Measurements from ENCODE around the gene VMP1. TPM values are rescaled to one million over a fixed set of nuclear protein-coding genes. Genes with fewer than 3 reads are reported as not detected.
"Not testable (repeated sequence)": the region's sequence is repeated elsewhere in the genome, so short reads cannot be mapped to it uniquely, and the experiment has no call there.

Gene VMP1
- total RNA-seq, 1 donor from 2014 or later = 320 TPM

GRCh38 chr17:59853168-59853918 lies 145.9 kb downstream of the VMP1 start:
- intact Hi-C loops (cut with micrococcal nuclease) = no loop called here

- intact Hi-C loops (cut with micrococcal nuclease) = not testable (repeated sequence)
Observed at GRCh38 chr17:59853919-59854729, 146.7 kb downstream of the VMP1 start.

GRCh38 chr17:59856859-59857794 lies 149.7 kb downstream of the VMP1 start:
- intact Hi-C loops (cut with micrococcal nuclease) = no loop called here

- intact Hi-C loops (cut with micrococcal nuclease) = no loop called here
Observed at GRCh38 chr17:59858167-59858816, 150.8 kb downstream of the VMP1 start.

GRCh38 chr17:59858932-59859331 lies 151.5 kb downstream of the VMP1 start:
- intact Hi-C loops (cut with micrococcal nuclease) = loop anchor here (1.0 kb wide), 2 partner anchors 106 to 112 kb away; no protein-coding TSS in a partner anchor

GRCh38 chr17:59859444-59860025 lies 152.1 kb downstream of the VMP1 start:
- intact Hi-C loops (cut with micrococcal nuclease) = loop anchor here (1.0 kb wide), 2 partner anchors 106 to 112 kb away; no protein-coding TSS in a partner anchor

- intact Hi-C loops (cut with micrococcal nuclease) = no loop called here
Observed at GRCh38 chr17:59863616-59864015, 156.2 kb downstream of the VMP1 start.

- intact Hi-C loops (cut with micrococcal nuclease) = no loop called here
Observed at GRCh38 chr17:59869941-59870218, 162.4 kb downstream of the VMP1 start.

GRCh38 chr17:59870482-59870881 lies 163.0 kb downstream of the VMP1 start:
- intact Hi-C loops (cut with micrococcal nuclease) = no loop called here

- intact Hi-C loops (cut with micrococcal nuclease) = no loop called here
Observed at GRCh38 chr17:59872351-59872750, 164.9 kb downstream of the VMP1 start.

- intact Hi-C loops (cut with micrococcal nuclease) = not testable (repeated sequence)
Observed at GRCh38 chr17:59873414-59873813, 166.0 kb downstream of the VMP1 start.

- intact Hi-C loops (cut with micrococcal nuclease) = no loop called here
Observed at GRCh38 chr17:59874376-59874775, 166.9 kb downstream of the VMP1 start.

- intact Hi-C loops (cut with micrococcal nuclease) = no loop called here
Observed at GRCh38 chr17:59876107-59876506, 168.7 kb downstream of the VMP1 start.

- intact Hi-C loops (cut with micrococcal nuclease) = no loop called here
Observed at GRCh38 chr17:59877965-59878364, 170.5 kb downstream of the VMP1 start.

- intact Hi-C loops (cut with micrococcal nuclease) = no loop called here
Observed at GRCh38 chr17:59878624-59879023, 171.2 kb downstream of the VMP1 start.

- intact Hi-C loops (cut with micrococcal nuclease) = no loop called here
Observed at GRCh38 chr17:59884861-59885260, 177.4 kb downstream of the VMP1 start.

- intact Hi-C loops (cut with micrococcal nuclease) = no loop called here
Observed at GRCh38 chr17:59888145-59888750, 180.8 kb downstream of the VMP1 start.

- intact Hi-C loops (cut with micrococcal nuclease) = loop anchor here (5.0 to 10.0 kb wide), 2 partner anchors 74 to 147 kb away; partner anchors contain the start of gene RNFT1
Observed at GRCh38 chr17:59890720-59891119, 183.3 kb downstream of the VMP1 start.
